ENCODE measurements around the gene PLD1. TPM values are rescaled to one million over a fixed set of nuclear protein-coding genes. Genes with fewer than 3 reads are reported as not detected.
"Not testable (repeated sequence)": the region's sequence is repeated elsewhere in the genome, so short reads cannot be mapped to it uniquely, and the experiment has no call there.

PLD1 gene
- polyA plus RNA-seq, 10 donors: 11.3 to 23.1 (median 16.1) TPM

GRCh38 chr3:171700653-171701052 lies 109.6 kb downstream of the PLD1 start:
- no peak for DNase-seq

- no peak for DNase-seq
These were observed 110.1 kb downstream of the PLD1 start for GRCh38 chr3:171700157-171700556.

GRCh38 chr3:171699601-171700000 lies 110.7 kb downstream of the PLD1 start:
- peak; percentile 21 to 69 (median 49) for DNase-seq

- no peak for DNase-seq
These were observed 113.5 kb downstream of the PLD1 start for GRCh38 chr3:171696805-171697204.

GRCh38 chr3:171695426-171695825 lies 114.9 kb downstream of the PLD1 start:
- DNase-seq: peak; percentile 20 to 66 (median 38)

- no peak for DNase-seq
These were observed 115.4 kb downstream of the PLD1 start for GRCh38 chr3:171694888-171695287.

- DNase-seq: not testable (repeated sequence)
These were observed 117.7 kb downstream of the PLD1 start for GRCh38 chr3:171692551-171692950.

GRCh38 chr3:171691485-171691884 lies 118.8 kb downstream of the PLD1 start:
- no peak for DNase-seq

GRCh38 chr3:171690281-171690680 lies 120.0 kb downstream of the PLD1 start:
- DNase-seq: no peak

GRCh38 chr3:171688593-171688992 lies 121.7 kb downstream of the PLD1 start:
- no peak for DNase-seq

- peak; percentile 52 to 85 (median 68) for DNase-seq
These were observed 122.3 kb downstream of the PLD1 start for GRCh38 chr3:171688002-171688401.

- DNase-seq: peak; percentile 23 to 75 (median 38)
These were observed 122.7 kb downstream of the PLD1 start for GRCh38 chr3:171687581-171687980.

- DNase-seq: no peak
These were observed 123.2 kb downstream of the PLD1 start for GRCh38 chr3:171687064-171687463.

GRCh38 chr3:171685116-171685895 lies 125.0 kb downstream of the PLD1 start:
- DNase-seq: no peak

- DNase-seq: no peak
These were observed 126.1 kb downstream of the PLD1 start for GRCh38 chr3:171684221-171684620.

- DNase-seq: no peak
These were observed 127.5 kb downstream of the PLD1 start for GRCh38 chr3:171682743-171683142.

- DNase-seq: no peak
These were observed 129.4 kb downstream of the PLD1 start for GRCh38 chr3:171680726-171681411.

GRCh38 chr3:171678971-171679492 lies 131.3 kb downstream of the PLD1 start:
- DNase-seq: no peak

GRCh38 chr3:171677706-171678105 lies 132.6 kb downstream of the PLD1 start:
- no peak for DNase-seq

- DNase-seq: no peak
These were observed 133.6 kb downstream of the PLD1 start for GRCh38 chr3:171676601-171677175.

GRCh38 chr3:171673951-171674350 lies 136.3 kb downstream of the PLD1 start:
- no peak for DNase-seq

- no peak for DNase-seq
These were observed 137.7 kb downstream of the PLD1 start for GRCh38 chr3:171672538-171672937.

GRCh38 chr3:171672124-171672523 lies 138.2 kb downstream of the PLD1 start:
- no peak for DNase-seq

Data from muscle of back (tissue), 11 donors.